Astrocyte (in vitro differentiated cells and primary cell): Measurements from ENCODE around the gene DDAH1. TPM values are rescaled to one million over a fixed set of nuclear protein-coding genes. Genes with fewer than 3 reads are reported as not detected.

Experiments
- DNase-seq: peaks from one replicate; pipeline ENCODE4 v3.0.0-alpha.2; 2010; ENCODE audit warnings: low read depth
- FAIRE-seq: peaks from 2 replicates; lab custom pipeline; 2011; peaks lifted over from hg19 to GRCh38; lab: Jason Lieb, UNC
- H2AFZ ChIP-seq: 2 replicates; pipeline ENCODE4 v1.6.0; 2012; ENCODE audit warnings: low read depth, low read length, inconsistent platforms
- H3K27ac ChIP-seq: 2 replicates; pipeline ENCODE4 v1.5.1; 2011; ENCODE audit warnings: low read depth, low read length, inconsistent platforms
- H3K27me3 ChIP-seq: 2 replicates; pipeline ENCODE4 v1.6.0; 2011; ENCODE audit warnings: low read length, inconsistent platforms; ENCODE audit not compliant: insufficient read depth
- H3K36me3 ChIP-seq: 2 replicates; pipeline ENCODE4 v1.5.1; 2011; ENCODE audit warnings: low read length, inconsistent platforms; ENCODE audit not compliant: insufficient read depth
- H3K4me1 ChIP-seq: 2 replicates; pipeline ENCODE4 v1.5.1; 2011; ENCODE audit warnings: low read length, inconsistent platforms; ENCODE audit not compliant: insufficient read depth
- H3K4me2 ChIP-seq: 2 replicates; pipeline ENCODE4 v1.6.0; 2012; ENCODE audit warnings: low read length, inconsistent platforms
- H3K4me3 ChIP-seq: 2 replicates; pipeline ENCODE4 v1.5.1; 2011; ENCODE audit warnings: low read depth, mild to moderate bottlenecking, low read length, inconsistent platforms; ENCODE audit not compliant: insufficient read depth
- H3K79me2 ChIP-seq: 2 replicates; pipeline ENCODE4 v1.6.0; 2012; ENCODE audit warnings: mild to moderate bottlenecking, low read length, inconsistent platforms; ENCODE audit not compliant: insufficient read depth
- H3K9ac ChIP-seq: 2 replicates; pipeline ENCODE4 v1.6.0; 2012; ENCODE audit warnings: mild to moderate bottlenecking, low read length, inconsistent platforms
- H3K9me3 ChIP-seq: 2 replicates; pipeline ENCODE4 v1.5.1; 2012; ENCODE audit warnings: low read depth, mild to moderate bottlenecking, low read length, inconsistent platforms; ENCODE audit not compliant: insufficient read depth
- H4K20me1 ChIP-seq: 2 replicates; pipeline ENCODE4 v1.6.0; 2012; ENCODE audit warnings: low read length, inconsistent platforms; ENCODE audit not compliant: insufficient read depth
- H3K27ac Mint-ChIP-seq: one replicate; pipeline ENCODE4 v1.8.0; 2021; ENCODE audit warnings: mild to moderate bottlenecking, mixed read lengths; ENCODE audit not compliant: unreplicated experiment
- H3K27me3 Mint-ChIP-seq: one replicate; pipeline ENCODE4 v1.8.0; 2021; ENCODE audit warnings: low read depth, mixed read lengths; ENCODE audit not compliant: unreplicated experiment
- H3K36me3 Mint-ChIP-seq: one replicate; pipeline ENCODE4 v1.8.0; 2021; ENCODE audit warnings: low read depth, mixed read lengths; ENCODE audit not compliant: unreplicated experiment
- H3K4me1 Mint-ChIP-seq: one replicate; pipeline ENCODE4 v1.8.0; 2021; ENCODE audit warnings: low read depth, mixed read lengths; ENCODE audit not compliant: unreplicated experiment
- H3K4me3 Mint-ChIP-seq: one replicate; pipeline ENCODE4 v1.8.0; 2021; ENCODE audit warnings: mild to moderate bottlenecking, moderate library complexity, mixed read lengths; ENCODE audit not compliant: unreplicated experiment
- H3K9me3 Mint-ChIP-seq: one replicate; pipeline ENCODE4 v1.8.0; 2021; ENCODE audit warnings: mild to moderate bottlenecking, mixed read lengths; ENCODE audit not compliant: unreplicated experiment
- CTCF ChIP-seq: IDR thresholded peaks from 2 replicates; pipeline ENCODE4 v1.5.1; 2011; ENCODE audit warnings: low read depth, mild to moderate bottlenecking, inconsistent platforms, low read length, moderate library complexity; ENCODE audit not compliant: insufficient read depth
- EZH2 ChIP-seq: IDR thresholded peaks from 2 replicates; pipeline ENCODE4 v1.6.1; 2012; ENCODE audit warnings: mild to moderate bottlenecking, low read length, inconsistent platforms; ENCODE audit not compliant: insufficient read depth
- total RNA-seq: library from RNA; stranded (reverse); gene quantifications from 2 replicates; pipeline ENCODE4 v1.2.1, GENCODE V29; 2021

DDAH1 gene
- total RNA-seq, 1 donor from 2014 or later, result 112 TPM

GRCh38 chr1:85453640-85454194 is 11.2 kb downstream of the DDAH1 start:
- no peak for DNase-seq
- Histone ChIP-seq H3K27me3 (no peaks in the 10 kb centered on the region), H3K9ac (no peak overlapping the region), H3K4me2 (no peak overlapping the region), H2AFZ (no peak overlapping the region), H4K20me1 (peaks cover 63% of the 10 kb centered on the region), H3K27ac (no peak overlapping the region), H3K9me3 (no peaks in the 10 kb centered on the region), H3K79me2 (peaks cover 100% of the 10 kb centered on the region), H3K4me3 (no peak overlapping the region), H3K36me3 (peaks cover 13% of the 10 kb centered on the region), H3K4me1 (peaks cover 14% of the 10 kb centered on the region)
- H3K27me3 Mint-ChIP-seq, result no peaks in the 10 kb centered on the region
- no peak for FAIRE-seq
- H3K4me3 Mint-ChIP-seq, result no peak overlapping the region
- peaks cover 17% of the 10 kb centered on the region for H3K36me3 Mint-ChIP-seq
- H3K9me3 Mint-ChIP-seq, result no peaks in the 10 kb centered on the region
- peaks cover 5% of the 10 kb centered on the region for H3K4me1 Mint-ChIP-seq
- H3K27ac Mint-ChIP-seq, result no peak overlapping the region
- no peak for TF ChIP-seq EZH2
- no peak for TF ChIP-seq CTCF

GRCh38 chr1:85452948-85453347 is 12.0 kb downstream of the DDAH1 start:
- Mint-ChIP-seq H3K27ac (no peak overlapping the region), H3K9me3 (no peaks in the 10 kb centered on the region), H3K27me3 (no peaks in the 10 kb centered on the region), H3K4me1 (peaks cover 9% of the 10 kb centered on the region), H3K4me3 (no peak overlapping the region), H3K36me3 (peaks cover 17% of the 10 kb centered on the region)
- DNase-seq (no peak), FAIRE-seq (no peak)
- TF ChIP-seq CTCF (no peak), EZH2 (no peak)
- Histone ChIP-seq H3K27me3 (no peaks in the 10 kb centered on the region), H4K20me1 (peaks cover 67% of the 10 kb centered on the region), H3K9ac (no peak overlapping the region), H3K4me3 (no peak overlapping the region), H3K79me2 (peaks cover 100% of the 10 kb centered on the region), H3K4me1 (peaks cover 22% of the 10 kb centered on the region), H3K9me3 (no peaks in the 10 kb centered on the region), H3K4me2 (no peak overlapping the region), H2AFZ (no peak overlapping the region), H3K36me3 (peaks cover 13% of the 10 kb centered on the region), H3K27ac (no peak overlapping the region)

GRCh38 chr1:85451236-85451830 is 13.6 kb downstream of the DDAH1 start:
- Mint-ChIP-seq H3K4me3 (no peak overlapping the region), H3K9me3 (no peaks in the 10 kb centered on the region), H3K27ac (no peak overlapping the region)

More at GRCh38 chr1:85451236-85451830, 13.6 kb downstream of the DDAH1 start:
- no peak overlapping the region for H3K27ac ChIP-seq
- no peak for TF ChIP-seq EZH2
- no peak for TF ChIP-seq CTCF
- H3K36me3 ChIP-seq, result peaks cover 13% of the 10 kb centered on the region
- H3K4me3 ChIP-seq, result no peak overlapping the region
- no peaks in the 10 kb centered on the region for H3K27me3 Mint-ChIP-seq
- H3K9me3 ChIP-seq, result no peaks in the 10 kb centered on the region
- peaks cover 12% of the 10 kb centered on the region for H3K36me3 Mint-ChIP-seq
- peaks cover 25% of the 10 kb centered on the region for H3K4me1 Mint-ChIP-seq
- peaks cover 34% of the 10 kb centered on the region for H3K4me1 ChIP-seq
- H3K27me3 ChIP-seq, result no peaks in the 10 kb centered on the region
- peaks cover 100% of the 10 kb centered on the region for H3K79me2 ChIP-seq
- FAIRE-seq (no peak), DNase-seq (peak; percentile 22)
- H2AFZ ChIP-seq, result no peak overlapping the region
- no peak overlapping the region for H3K9ac ChIP-seq
- no peak overlapping the region for H3K4me2 ChIP-seq
- peaks cover 68% of the 10 kb centered on the region for H4K20me1 ChIP-seq
